ENCODE data around the gene ZNF587B.

DNA sequence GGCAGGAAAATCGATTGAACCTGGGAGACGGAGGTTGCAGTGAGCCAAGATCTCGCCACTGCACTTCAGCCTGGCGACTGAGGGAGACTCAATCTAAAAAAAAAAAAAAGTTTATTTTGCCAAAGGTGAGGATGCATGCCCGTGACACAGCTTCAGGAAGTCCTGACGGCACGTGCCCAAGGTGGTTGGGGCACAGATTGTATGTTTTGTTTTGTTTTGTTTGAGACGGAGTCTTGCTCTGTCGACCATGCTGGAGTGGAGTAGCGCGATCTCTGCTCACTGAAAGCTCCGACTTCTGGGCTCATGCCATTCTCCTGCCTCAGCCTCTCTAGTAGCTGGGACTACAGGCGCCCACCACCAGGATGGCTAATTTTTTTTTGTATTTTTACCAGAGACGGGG lies 12.1 kb upstream of the ZNF587B start:
- TF ChIP-seq POLR2A (conservative IDR thresholded peaks at IDR 0.05) (no peak), SMAD1 (IDR thresholded peaks at IDR 0.05; ENCODE audit: low read depth, low read length, partially characterized antibody) (no peak), DPF2 (IDR thresholded peaks at IDR 0.05) (no peak)
